Keratinocyte (primary cell): ENCODE results near the gene NADSYN1. TPM values are rescaled to one million over a fixed set of nuclear protein-coding genes. Genes with fewer than 3 reads are reported as not detected.

Experiments used
- DNase-seq: peaks from one replicate; pipeline ENCODE4 v3.0.0-alpha.2; 2011; ENCODE audit warnings: low read depth, missing footprints, low spot score
- FAIRE-seq: peaks from 2 replicates; lab custom pipeline; 2011; peaks lifted over from hg19 to GRCh38; lab: Jason Lieb, UNC
- H2AFZ ChIP-seq: 2 replicates; pipeline ENCODE4 v1.6.0; 2012; ENCODE audit warnings: low read length, control low read depth, inconsistent platforms; ENCODE audit not compliant: control insufficient read depth
- H3K27ac ChIP-seq: 2 replicates; pipeline ENCODE4 v1.5.1; 2011; ENCODE audit warnings: low read length; ENCODE audit not compliant: control insufficient read depth, insufficient read depth
- H3K27me3 ChIP-seq: 3 replicates; pipeline ENCODE4 v1.6.0; 2011; ENCODE audit warnings: low read length; ENCODE audit not compliant: control insufficient read depth, insufficient read depth; ENCODE audit errors: extremely low read depth
- H3K36me3 ChIP-seq, 2 experiments: 2 replicates in 1 of 2; 3 replicates in 1 of 2; pipeline ENCODE4 v1.5.1; 2011; ENCODE audit warnings: low read length in 2 of 2, mild to moderate bottlenecking in 1 of 2; ENCODE audit not compliant: control insufficient read depth in 2 of 2, insufficient read depth in 2 of 2; ENCODE audit errors: extremely low read depth in 1 of 2
- H3K4me1 ChIP-seq: 3 replicates; pipeline ENCODE4 v1.5.1; 2011; ENCODE audit warnings: low read length; ENCODE audit not compliant: control insufficient read depth, insufficient read depth; ENCODE audit errors: extremely low read depth
- H3K4me2 ChIP-seq: 3 replicates; pipeline ENCODE4 v1.6.0; 2011; ENCODE audit warnings: low read depth, low read length; ENCODE audit not compliant: control insufficient read depth, insufficient read depth; ENCODE audit errors: extremely low read depth
- H3K4me3 ChIP-seq, 3 experiments: fragments of 200-600 bp in 1 of 3; sonication (generic) in 1 of 3; 2 replicates in 2 of 3; 3 replicates in 1 of 3; pipeline ENCODE4 v1.5.1; 2011 to 2016; ENCODE audit warnings: low read length in 3 of 3, mild to moderate bottlenecking in 3 of 3, control low read depth in 2 of 3, inconsistent platforms in 1 of 3, low read depth in 1 of 3, mixed read lengths in 1 of 3, mixed run types in 1 of 3, moderate library complexity in 1 of 3; ENCODE audit not compliant: control insufficient read depth in 2 of 3, insufficient read depth in 2 of 3; ENCODE audit errors: extremely low read depth in 1 of 3
- H3K79me2 ChIP-seq: 2 replicates; pipeline ENCODE4 v1.6.0; 2012; ENCODE audit warnings: low read length; ENCODE audit not compliant: control insufficient read depth, insufficient read depth
- H3K9ac ChIP-seq: 3 replicates; pipeline ENCODE4 v1.6.0; 2011; ENCODE audit warnings: low read length; ENCODE audit not compliant: control insufficient read depth, insufficient read depth; ENCODE audit errors: extremely low read depth
- H3K9me1 ChIP-seq: 3 replicates; pipeline ENCODE4 v1.6.0; 2011; ENCODE audit warnings: low read length; ENCODE audit not compliant: control insufficient read depth, insufficient read depth; ENCODE audit errors: extremely low read depth
- H3K9me3 ChIP-seq: 2 replicates; pipeline ENCODE4 v1.5.1; 2012; ENCODE audit warnings: low read depth, low read length; ENCODE audit not compliant: control insufficient read depth
- H4K20me1 ChIP-seq: 3 replicates; pipeline ENCODE4 v1.6.0; 2011; ENCODE audit warnings: low read length; ENCODE audit not compliant: control insufficient read depth, insufficient read depth; ENCODE audit errors: extremely low read depth
- EZH2 ChIP-seq: IDR thresholded peaks from one replicate; pipeline ENCODE4 v1.6.1; 2012; ENCODE audit warnings: inconsistent platforms, mild to moderate bottlenecking, low read length, moderate library complexity
- dilution Hi-C: fragments of 300-500 bp; cut with MboI; formaldehyde crosslinking; loops from one replicate; pipeline ENCODE4 v1.7.0; 2020; ENCODE audit warnings: low sequenced_read_pairs; ENCODE audit not compliant: extremely low pct_ligation_motif_present
- polyA plus RNA-seq, 5 experiments: library from polyadenylated mRNA; depleted of rRNA in 3 of 5; stranded (reverse) in 3 of 5; stranded (forward) in 1 of 5; unstranded in 1 of 5; fragments of >200 nt; gene quantifications; 1 replicate in 1 of 5; 2 replicates in 3 of 5; 3 replicates in 1 of 5; pipeline versions ENCODE4 v1.2.1 to v1.2.3, GENCODE V29; 2011 to 2012; ENCODE audit warnings: missing spikeins in 2 of 5, low read depth in 1 of 5, low replicate concordance in 1 of 5
- TF ChIP-seq, protein P1 (sequence below), 3 experiments: IDR thresholded peaks in 1 of 3; conservative IDR thresholded peaks in 1 of 3; optimal IDR thresholded peaks in 1 of 3; 2 replicates in 2 of 3; 3 replicates in 1 of 3; pipeline versions ENCODE3 to v1.5.1; 2011; ENCODE audit warnings: low read length in 3 of 3, mild to moderate bottlenecking in 3 of 3, moderate library complexity in 2 of 3, control low read depth in 1 of 3, inconsistent platforms in 1 of 3; ENCODE audit not compliant: insufficient read depth in 2 of 3; ENCODE audit errors: extremely low read depth in 1 of 3

NADSYN1 gene
- polyA plus RNA-seq, 1 donor (not counting 4 experiments of a cell fraction or from before 2014, with no cell fraction given): 51.5 TPM

DNA sequence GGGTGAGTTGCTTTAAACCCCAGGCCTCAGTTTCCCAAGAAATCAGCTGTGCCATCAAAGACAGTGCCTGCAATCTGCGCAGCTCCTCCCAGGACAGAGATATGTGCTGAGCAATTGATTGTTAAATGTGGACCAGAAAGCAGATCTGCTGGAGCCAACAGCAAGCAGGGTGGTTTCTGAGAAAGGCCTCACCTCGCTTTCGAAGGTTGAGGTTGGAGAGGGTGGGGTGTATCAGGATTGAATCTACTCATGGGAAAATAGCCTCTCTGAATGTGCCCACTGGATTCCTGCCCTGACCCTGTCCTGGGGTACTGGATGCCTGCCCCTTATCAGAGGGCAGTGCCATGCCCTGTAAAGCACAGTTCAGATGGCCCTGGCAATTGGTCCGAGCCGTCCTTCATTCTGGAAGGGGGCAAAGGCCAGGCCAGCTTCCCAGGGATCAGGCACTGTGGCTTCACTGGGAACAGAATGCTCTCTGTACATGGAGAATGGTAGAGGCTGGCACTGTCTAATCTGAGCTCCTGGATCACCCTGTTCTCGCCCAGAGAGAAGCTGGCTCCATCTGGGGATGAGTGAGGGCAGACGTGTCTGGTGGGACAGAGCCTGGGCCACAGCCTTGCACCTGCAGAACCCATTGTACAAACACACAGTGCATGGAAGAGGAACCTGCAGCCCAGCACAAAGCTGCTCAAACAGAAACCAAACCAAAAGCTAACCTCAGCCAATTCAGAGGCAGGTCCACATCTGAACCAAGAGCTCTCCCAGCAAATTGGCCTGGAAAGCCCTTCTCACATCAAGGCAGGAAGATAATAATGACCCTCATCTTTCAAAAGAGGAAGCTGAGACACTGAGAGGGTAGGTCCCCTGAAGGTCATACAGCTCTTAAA is 20.0 kb upstream of the NADSYN1 start:
- Histone ChIP-seq H3K9ac (no peak overlapping the region), H4K20me1 (no peaks in the 10 kb centered on the region), H3K79me2 (no peaks in the 10 kb centered on the region), H3K36me3 (peaks cover 6 to 22% of the 10 kb centered on the region in 2 experiments), H3K27ac (no peak overlapping the region), H3K4me1 (no peaks in the 10 kb centered on the region), H2AFZ (no peak overlapping the region), H3K27me3 (no peaks in the 10 kb centered on the region), H3K4me2 (no peak overlapping the region), H3K9me1 (no peaks in the 10 kb centered on the region), H3K9me3 (no peaks in the 10 kb centered on the region), H3K4me3 (no peak overlapping the region)
- DNase-seq (no peak), FAIRE-seq (no peak)
- dilution Hi-C loops: no loop called here
- TF ChIP-seq, protein P1, sequence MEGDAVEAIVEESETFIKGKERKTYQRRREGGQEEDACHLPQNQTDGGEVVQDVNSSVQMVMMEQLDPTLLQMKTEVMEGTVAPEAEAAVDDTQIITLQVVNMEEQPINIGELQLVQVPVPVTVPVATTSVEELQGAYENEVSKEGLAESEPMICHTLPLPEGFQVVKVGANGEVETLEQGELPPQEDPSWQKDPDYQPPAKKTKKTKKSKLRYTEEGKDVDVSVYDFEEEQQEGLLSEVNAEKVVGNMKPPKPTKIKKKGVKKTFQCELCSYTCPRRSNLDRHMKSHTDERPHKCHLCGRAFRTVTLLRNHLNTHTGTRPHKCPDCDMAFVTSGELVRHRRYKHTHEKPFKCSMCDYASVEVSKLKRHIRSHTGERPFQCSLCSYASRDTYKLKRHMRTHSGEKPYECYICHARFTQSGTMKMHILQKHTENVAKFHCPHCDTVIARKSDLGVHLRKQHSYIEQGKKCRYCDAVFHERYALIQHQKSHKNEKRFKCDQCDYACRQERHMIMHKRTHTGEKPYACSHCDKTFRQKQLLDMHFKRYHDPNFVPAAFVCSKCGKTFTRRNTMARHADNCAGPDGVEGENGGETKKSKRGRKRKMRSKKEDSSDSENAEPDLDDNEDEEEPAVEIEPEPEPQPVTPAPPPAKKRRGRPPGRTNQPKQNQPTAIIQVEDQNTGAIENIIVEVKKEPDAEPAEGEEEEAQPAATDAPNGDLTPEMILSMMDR (optimal IDR thresholded peaks at IDR 0.05 in 1 of 3, IDR thresholded peaks at IDR 0.05 in 1 of 3, conservative IDR thresholded peaks at IDR 0.05 in 1 of 3; ENCODE audit: extremely low read depth in 1 of 3, insufficient read depth in 2 of 3, low read length in 3 of 3): no peak
- no peak for TF ChIP-seq EZH2

DNA sequence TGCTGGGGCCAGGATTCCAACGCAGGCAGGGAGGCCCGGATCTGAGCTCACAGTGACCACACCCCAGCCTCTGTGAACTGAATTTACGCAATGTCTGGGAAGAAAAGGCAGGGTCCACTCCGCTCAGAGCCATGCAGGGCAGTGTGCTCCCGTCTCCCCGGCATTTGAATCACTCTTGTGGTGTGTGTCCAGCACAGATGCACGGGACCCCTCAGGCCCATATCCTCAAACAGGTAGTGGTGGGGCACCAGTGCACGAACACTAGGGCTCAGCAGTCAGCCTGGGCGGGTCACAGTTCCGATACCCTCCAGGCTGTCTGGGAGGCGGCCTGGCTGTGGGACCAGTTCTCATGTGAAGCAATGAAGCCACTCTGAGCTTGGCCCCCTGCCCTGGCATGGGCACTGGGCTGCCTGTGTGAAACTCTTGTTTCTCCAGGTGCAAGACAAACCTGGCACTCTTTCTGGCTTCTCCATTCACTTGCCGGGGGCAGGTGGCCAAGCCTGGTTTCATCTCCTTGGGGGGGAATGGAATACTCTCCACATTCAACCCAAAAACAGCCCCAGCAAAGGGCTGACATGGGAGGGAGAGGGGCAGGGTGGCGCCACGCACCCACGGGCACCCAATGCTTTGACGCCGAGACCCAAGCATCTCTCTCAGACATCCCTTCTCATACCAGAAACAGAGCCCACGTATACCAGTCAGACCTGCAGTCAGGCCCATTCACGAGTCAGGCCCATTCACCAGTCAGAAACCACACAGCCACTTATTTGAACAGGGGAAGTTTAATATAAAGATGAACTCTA is 19.2 kb upstream of the NADSYN1 start:
- no peaks in the 10 kb centered on the region for H3K4me1 ChIP-seq
- H3K27me3 ChIP-seq: no peaks in the 10 kb centered on the region
- TF ChIP-seq, protein P1 (optimal IDR thresholded peaks at IDR 0.05 in 1 of 3, IDR thresholded peaks at IDR 0.05 in 1 of 3, conservative IDR thresholded peaks at IDR 0.05 in 1 of 3; ENCODE audit: extremely low read depth in 1 of 3, insufficient read depth in 2 of 3, low read length in 3 of 3): no peak
- TF ChIP-seq EZH2: no peak
- H3K79me2 ChIP-seq: no peaks in the 10 kb centered on the region
- peaks cover 14 to 31% of the 10 kb centered on the region in 2 experiments for H3K36me3 ChIP-seq
- dilution Hi-C loops: no loop called here
- no peak for DNase-seq
- H3K27ac ChIP-seq: no peak overlapping the region
- H3K4me3 ChIP-seq: no peak overlapping the region
- no peak for FAIRE-seq
- no peak overlapping the region for H3K4me2 ChIP-seq
- H3K9ac ChIP-seq: no peak overlapping the region
- no peak overlapping the region for H2AFZ ChIP-seq
- no peaks in the 10 kb centered on the region for H3K9me1 ChIP-seq
- H4K20me1 ChIP-seq: no peaks in the 10 kb centered on the region
- H3K9me3 ChIP-seq: no peaks in the 10 kb centered on the region
